Adrenal gland (tissue), 5 donors: ENCODE data around the gene ACVR1B.

ENCODE experiments used
- CTCF ChIP-seq, 6 experiments: fragments of 450-650 bp in 4 of 6; fragments of 200-600 bp in 2 of 6; sonication (generic) in 1 of 6; IDR thresholded peaks; 1 replicate in 5 of 6; 2 replicates in 1 of 6; pipeline versions ENCODE4 v1.5.1 to v1.8.0; 2016 to 2021; ENCODE audit warnings: antibody characterized with exemption in 6 of 6, mild to moderate bottlenecking in 2 of 6, moderate library complexity in 1 of 6
- POLR2A ChIP-seq, 2 donors: fragments of 450-650 bp; IDR thresholded peaks; one replicate each; pipeline ENCODE4 v1.6.1; 2017; ENCODE audit warnings: antibody characterized with exemption in 2 of 2, mild to moderate bottlenecking in 2 of 2, moderate library complexity in 1 of 2
- donor health status: DM: no; HTN: no; CAD: no.

- TF ChIP-seq POLR2A (IDR thresholded peaks at IDR 0.05): no peak
- no peak for TF ChIP-seq CTCF (IDR thresholded peaks at IDR 0.05)
These were observed 49.6 kb upstream of the ACVR1B start for GRCh38 chr12:51901881-51902280.
